HEK293 (cell line): ENCODE measurements around the gene DYNLT1.
A peak's percentile ranks its signal among the peaks of the same experiment; 100 is the strongest.

Source experiments
- CTCF ChIA-PET: fragments of 350-600 bp; formaldehyde crosslinking; extraction: SDS; loops from one replicate; lab custom pipeline; 2021; ENCODE audit warnings: antibody characterized with exemption; lab: Yijun Ruan, JAX
- POLR2A ChIA-PET: fragments of 300-600 bp; formaldehyde crosslinking; extraction: SDS; loops from one replicate; lab custom pipeline; 2020; ENCODE audit warnings: antibody characterized with exemption, inconsistent platforms; lab: Yijun Ruan, JAX
- H3K27ac ChIP-seq: fragments of 200-500 bp; sonication (Bioruptor generic); 2 replicates; pipeline ENCODE4 v1.5.1; 2014; ENCODE audit warnings: low read depth, low read length, control low read depth, inconsistent platforms; ENCODE audit errors: extremely low read depth
- H3K36me3 ChIP-seq, 2 experiments: fragments of 200-500 bp in 1 of 2; sonication (Bioruptor generic) in 1 of 2; 1 replicate in 1 of 2; 2 replicates in 1 of 2; pipeline ENCODE4 v1.5.1; 2014 to 2017; ENCODE audit warnings: inconsistent platforms in 2 of 2, low read length in 2 of 2; ENCODE audit not compliant: control insufficient read depth in 2 of 2, insufficient read depth in 1 of 2
- H3K4me1 ChIP-seq: fragments of 200-500 bp; sonication (Bioruptor generic); 2 replicates; pipeline ENCODE4 v1.5.1; 2014; ENCODE audit warnings: mild to moderate bottlenecking, low read length, inconsistent platforms; ENCODE audit not compliant: control insufficient read depth, insufficient read depth
- H3K4me3 ChIP-seq: 2 replicates; pipeline ENCODE4 v1.5.1; 2011; ENCODE audit warnings: low read depth, mild to moderate bottlenecking, control low read depth, low read length, moderate library complexity
- H3K9me3 ChIP-seq: fragments of 200-500 bp; sonication (Bioruptor generic); 2 replicates; pipeline ENCODE4 v1.5.1; 2014; ENCODE audit warnings: low read depth, low read length, inconsistent platforms; ENCODE audit not compliant: control insufficient read depth, insufficient read depth
- GLIS2 ChIP-seq: fragments of 450-650 bp; formaldehyde crosslinking; IDR thresholded peaks from 2 replicates; pipeline ENCODE4 v1.5.1; 2016; ENCODE audit warnings: missing biosample characterization, missing genetic modification characterization
- PRDM1 ChIP-seq: fragments of 450-650 bp; formaldehyde crosslinking; IDR thresholded peaks from 2 replicates; pipeline ENCODE4; 2016; ENCODE audit warnings: missing biosample characterization, missing genetic modification characterization
- REPIN1 ChIP-seq: fragments of 450-650 bp; formaldehyde crosslinking; IDR thresholded peaks from 2 replicates; pipeline ENCODE4 v1.5.1; 2017; ENCODE audit warnings: missing biosample characterization, missing genetic modification characterization, low read depth
- SP7 ChIP-seq: fragments of 450-650 bp; formaldehyde crosslinking; IDR thresholded peaks from 2 replicates; pipeline ENCODE4 v1.5.1; 2016; ENCODE audit warnings: missing biosample characterization, missing genetic modification characterization
- ZBTB17 ChIP-seq: fragments of 450-650 bp; formaldehyde crosslinking; IDR thresholded peaks from 2 replicates; pipeline ENCODE4 v1.5.1; 2016; ENCODE audit warnings: missing biosample characterization, missing genetic modification characterization
- ZBTB21 ChIP-seq: fragments of 450-650 bp; formaldehyde crosslinking; IDR thresholded peaks from 2 replicates; pipeline ENCODE4 v1.5.1; 2017; ENCODE audit warnings: missing biosample characterization, missing genetic modification characterization
- ZNF202 ChIP-seq: fragments of 450-650 bp; formaldehyde crosslinking; IDR thresholded peaks from 2 replicates; pipeline ENCODE4 v1.5.1; 2016; ENCODE audit warnings: missing biosample characterization, missing genetic modification characterization, borderline replicate concordance
- ZNF26 ChIP-seq: fragments of 450-650 bp; formaldehyde crosslinking; IDR thresholded peaks from 2 replicates; pipeline ENCODE4 v1.5.1; 2016; ENCODE audit warnings: missing biosample characterization, missing genetic modification characterization
- ZNF292 ChIP-seq: fragments of 450-650 bp; formaldehyde crosslinking; IDR thresholded peaks from 2 replicates; pipeline ENCODE4 v1.5.1; 2016; ENCODE audit warnings: low read depth, missing biosample characterization, missing genetic modification characterization, borderline replicate concordance
- ZNF423 ChIP-seq: fragments of 450-650 bp; formaldehyde crosslinking; IDR thresholded peaks from 2 replicates; pipeline ENCODE4 v1.5.1; 2016; ENCODE audit warnings: missing biosample characterization, missing genetic modification characterization
- ZNF596 ChIP-seq: fragments of 450-650 bp; IDR thresholded peaks from 2 replicates; pipeline ENCODE4 v1.5.0; 2018; ENCODE audit warnings: missing biosample characterization, mild to moderate bottlenecking, missing genetic modification characterization, moderate library complexity
- ZNF610 ChIP-seq: fragments of 450-650 bp; formaldehyde crosslinking; IDR thresholded peaks from 2 replicates; pipeline ENCODE4 v1.5.1; 2016; ENCODE audit warnings: missing biosample characterization, missing genetic modification characterization, borderline replicate concordance
- ZNF677 ChIP-seq: fragments of 450-650 bp; IDR thresholded peaks from 2 replicates; pipeline ENCODE4 v1.5.0; 2018; ENCODE audit warnings: missing biosample characterization, mild to moderate bottlenecking, missing genetic modification characterization, moderate library complexity
- ZNF692 ChIP-seq: fragments of 450-650 bp; formaldehyde crosslinking; IDR thresholded peaks from 2 replicates; pipeline ENCODE4 v1.5.1; 2016; ENCODE audit warnings: missing biosample characterization, missing genetic modification characterization

DYNLT1 gene

GRCh38 chr6:158669145-158670035 lies 24.8 kb upstream of the DYNLT1 start:
- Histone ChIP-seq H3K9me3 (no peaks in the 10 kb centered on the region), H3K36me3 (no peaks in the 10 kb centered on the region), H3K4me3 (no peak overlapping the region), H3K27ac (no peak overlapping the region), H3K4me1 (no peaks in the 10 kb centered on the region)
- TF ChIP-seq ZNF692, result no peak
- TF ChIP-seq REPIN1 (tag by site-specific recombination), result no peak
- TF ChIP-seq ZNF610 (tag by site-specific recombination), result no peak
- 0 out of 2 replicates have a peak, but pooled peaks have one; percentile 28 for TF ChIP-seq ZBTB17 (tag by site-specific recombination)
- POLR2A ChIA-PET, result no interaction called here
- CTCF ChIA-PET, result interaction anchor here (0.9 to 2.2 kb wide), 4 partner anchors 9 to 449 kb away, joined by 4 to 7 read pairs (median 5); no protein-coding TSS in a partner anchor

GRCh38 chr6:158668707-158669103 lies 24.2 kb upstream of the DYNLT1 start:
- ChIA-PET CTCF (interaction anchor here (0.9 to 2.2 kb wide), 5 partner anchors 8 to 454 kb away, joined by 4 to 7 read pairs (median 5); no protein-coding TSS in a partner anchor), POLR2A (interaction anchor here (0.6 kb wide), 1 partner anchor 54 kb away, joined by 3 read pairs; no protein-coding TSS in a partner anchor)
- H3K4me1 ChIP-seq, result no peaks in the 10 kb centered on the region

GRCh38 chr6:158667360-158667981 lies 22.9 kb upstream of the DYNLT1 start:
- TF ChIP-seq ZNF292 (no peak), SP7 (tag by site-specific recombination) (no peak), GLIS2 (no peak), ZNF596 (tag by site-specific recombination) (no peak), ZNF202 (tag by site-specific recombination) (no peak), ZNF26 (no peak), ZBTB21 (no peak), ZNF677 (no peak), ZNF610 (tag by site-specific recombination) (no peak)
- H3K4me3 ChIP-seq, result no peak overlapping the region
- H3K36me3 ChIP-seq, result no peaks in the 10 kb centered on the region
- H3K27ac ChIP-seq, result no peak overlapping the region
- ChIA-PET CTCF (interaction anchor here (1.5 to 2.7 kb wide), 4 partner anchors 23 to 453 kb away, joined by 6 to 8 read pairs (median 6); no protein-coding TSS in a partner anchor), POLR2A (no interaction called here)
- no peaks in the 10 kb centered on the region for H3K4me1 ChIP-seq
- H3K9me3 ChIP-seq, result no peaks in the 10 kb centered on the region

More at GRCh38 chr6:158668707-158669103, 24.2 kb upstream of the DYNLT1 start:
- no peaks in the 10 kb centered on the region for H3K9me3 ChIP-seq
- no peak overlapping the region for H3K4me3 ChIP-seq
- no peak overlapping the region for H3K27ac ChIP-seq
- H3K36me3 ChIP-seq, result no peaks in the 10 kb centered on the region
- TF ChIP-seq PRDM1 (tag by site-specific recombination), result peak; percentile 74
- TF ChIP-seq ZNF423, result no peak
- TF ChIP-seq, all 188 proteins: peak for 1
